HG03469 (cell line): ENCODE measurements around the gene C16orf95.

ENCODE experiments used
- ATAC-seq: cut with Tn5 transposase; IDR thresholded peaks from one replicate; pipeline ENCODE4 v1.9.1; 2021; ENCODE audit warnings: mild to moderate bottlenecking, moderate library complexity, moderate number of reproducible peaks; ENCODE audit not compliant: unreplicated experiment

C16orf95 gene

GRCh38 chr16:87333581-87334331 lies 16.6 kb upstream of the C16orf95 start:
- ATAC-seq, result no peak

- no peak for ATAC-seq
Measured at GRCh38 chr16:87333101-87333500, 15.9 kb upstream of the C16orf95 start.

GRCh38 chr16:87332150-87332549 lies 15.0 kb upstream of the C16orf95 start:
- ATAC-seq, result no peak

GRCh38 chr16:87331241-87331801 lies 14.1 kb upstream of the C16orf95 start:
- ATAC-seq, result no peak

GRCh38 chr16:87330646-87331045 lies 13.5 kb upstream of the C16orf95 start:
- ATAC-seq, result no peak

- ATAC-seq, result no peak
Measured at GRCh38 chr16:87330257-87330624, 13.0 kb upstream of the C16orf95 start.

GRCh38 chr16:87329436-87330256 lies 12.5 kb upstream of the C16orf95 start:
- no peak for ATAC-seq

GRCh38 chr16:87328846-87329245 lies 11.7 kb upstream of the C16orf95 start:
- ATAC-seq, result no peak

- no peak for ATAC-seq
Measured at GRCh38 chr16:87327798-87328495, 10.8 kb upstream of the C16orf95 start.

- ATAC-seq, result no peak
Measured at GRCh38 chr16:87326151-87326571, 9.0 kb upstream of the C16orf95 start.

GRCh38 chr16:87325423-87325858 lies 8.2 kb upstream of the C16orf95 start:
- no peak for ATAC-seq

- ATAC-seq, result no peak
Measured at GRCh38 chr16:87324411-87325275, 7.5 kb upstream of the C16orf95 start.

- no peak for ATAC-seq
Measured at GRCh38 chr16:87323727-87324410, 6.7 kb upstream of the C16orf95 start.

GRCh38 chr16:87322833-87323726 lies 5.9 kb upstream of the C16orf95 start:
- ATAC-seq, result no peak

- ATAC-seq, result no peak
Measured at GRCh38 chr16:87322360-87322759, 5.2 kb upstream of the C16orf95 start.

GRCh38 chr16:87321336-87322107 lies 4.3 kb upstream of the C16orf95 start:
- no peak for ATAC-seq

GRCh38 chr16:87320510-87321227 lies 3.5 kb upstream of the C16orf95 start:
- ATAC-seq, result no peak
